Bone marrow (tissue), 2 donors: ENCODE data around the gene PRAME.
"Not testable (repeated sequence)": the region's sequence is repeated elsewhere in the genome, so short reads cannot be mapped to it uniquely, and the experiment has no call there.

Experiments used
- DNase-seq, 2 donors: peaks; one replicate each; lab custom pipeline; 2025; lab: John Stamatoyannopoulos, UW

Gene PRAME

GRCh38 chr22:22558972-22559603 lies at the start of gene PRAME:
TSS of gene PRAME (minus strand) at chr22:22559265. CDS start at chr22:22556832, 2,433 bp downstream.
- DNase-seq, result peak; percentile 14 to 34

GRCh38 chr22:22608022-22608421 lies 49.0 kb upstream of the PRAME start:
- not testable (repeated sequence) for DNase-seq

GRCh38 chr22:22605074-22605404 lies 46.0 kb upstream of the PRAME start:
- DNase-seq, result no peak

- DNase-seq, result no peak
Measured at GRCh38 chr22:22604326-22605073, 45.4 kb upstream of the PRAME start.

GRCh38 chr22:22603470-22603947 lies 44.4 kb upstream of the PRAME start:
- DNase-seq, result no peak

GRCh38 chr22:22600531-22601261 lies 41.6 kb upstream of the PRAME start:
- DNase-seq, result no peak

GRCh38 chr22:22599248-22599647 lies 40.2 kb upstream of the PRAME start:
- no peak for DNase-seq

GRCh38 chr22:22598144-22598543 lies 39.1 kb upstream of the PRAME start:
- DNase-seq, result no peak

- no peak for DNase-seq
Measured at GRCh38 chr22:22595001-22595835, 36.2 kb upstream of the PRAME start.

GRCh38 chr22:22593964-22594656 lies 35.0 kb upstream of the PRAME start:
- no peak for DNase-seq

GRCh38 chr22:22593250-22593649 lies 34.2 kb upstream of the PRAME start:
- DNase-seq, result no peak

- no peak for DNase-seq
Measured at GRCh38 chr22:22591348-22592299, 32.6 kb upstream of the PRAME start.

GRCh38 chr22:22590136-22590891 lies 31.2 kb upstream of the PRAME start:
- DNase-seq, result no peak

GRCh38 chr22:22588485-22589164 lies 29.6 kb upstream of the PRAME start:
- no peak for DNase-seq

GRCh38 chr22:22587577-22588188 lies 28.6 kb upstream of the PRAME start:
- DNase-seq, result no peak

- no peak for DNase-seq
Measured at GRCh38 chr22:22584722-22585121, 25.7 kb upstream of the PRAME start.

- no peak for DNase-seq
Measured at GRCh38 chr22:22583030-22583429, 24.0 kb upstream of the PRAME start.

- DNase-seq, result not testable (repeated sequence)
Measured at GRCh38 chr22:22581524-22581923, 22.5 kb upstream of the PRAME start.
